Retinal pigment epithelial cell (primary cell): ENCODE measurements around the gene RAB27A.
"Not testable (repeated sequence)": the region's sequence is repeated elsewhere in the genome, so short reads cannot be mapped to it uniquely, and the experiment has no call there.

Experiments
- DNase-seq: peaks from one replicate; pipeline ENCODE4 v3.0.0-alpha.2; 2010; ENCODE audit warnings: low read depth
- H3K4me3 ChIP-seq: 2 replicates; pipeline ENCODE4 v1.5.1; 2011; ENCODE audit warnings: mild to moderate bottlenecking, low read length, control low read depth, moderate library complexity
- TF ChIP-seq, protein P1 (sequence below): conservative IDR thresholded peaks from 2 replicates; pipeline ENCODE4 v1.5.1; 2011; ENCODE audit warnings: low read depth, low read length, control low read depth, inconsistent platforms

The RAB27A gene

DNA sequence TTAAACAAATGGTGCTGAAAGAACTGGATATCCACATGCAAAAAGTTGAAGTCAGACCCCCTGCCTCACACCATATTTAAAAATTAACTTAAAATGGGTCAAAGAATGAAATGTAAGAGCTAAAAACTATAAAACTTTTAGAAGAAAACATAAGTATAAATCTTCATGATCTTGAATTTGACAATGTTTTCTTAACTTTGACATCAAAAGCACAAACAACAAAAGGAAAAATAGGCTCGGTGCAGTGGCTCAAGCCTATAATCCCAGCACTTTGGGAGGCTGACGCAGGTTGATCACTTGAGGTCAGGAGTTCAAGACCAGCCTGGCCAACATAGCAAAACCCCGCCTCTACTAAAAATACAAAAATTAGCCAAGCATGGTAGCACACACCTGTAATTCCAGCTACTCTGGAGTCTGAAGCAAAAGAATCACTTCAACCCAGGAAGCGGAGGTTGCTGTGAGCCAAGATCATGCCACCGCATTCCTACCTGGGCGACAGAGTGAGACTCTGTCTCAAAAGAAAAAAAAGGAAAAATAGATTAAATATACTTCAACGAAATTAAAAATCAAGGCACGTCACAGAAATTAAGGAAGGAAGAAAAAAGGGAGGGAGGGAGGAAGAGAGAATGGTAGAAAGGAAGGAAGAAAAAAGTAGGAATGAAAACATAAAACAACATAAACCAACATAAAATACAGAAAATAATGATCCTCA, 1.5 kb downstream of the RAB27A start:
- H3K4me3 ChIP-seq, result no peak overlapping the region
- DNase-seq, result no peak
- TF ChIP-seq, protein P1, sequence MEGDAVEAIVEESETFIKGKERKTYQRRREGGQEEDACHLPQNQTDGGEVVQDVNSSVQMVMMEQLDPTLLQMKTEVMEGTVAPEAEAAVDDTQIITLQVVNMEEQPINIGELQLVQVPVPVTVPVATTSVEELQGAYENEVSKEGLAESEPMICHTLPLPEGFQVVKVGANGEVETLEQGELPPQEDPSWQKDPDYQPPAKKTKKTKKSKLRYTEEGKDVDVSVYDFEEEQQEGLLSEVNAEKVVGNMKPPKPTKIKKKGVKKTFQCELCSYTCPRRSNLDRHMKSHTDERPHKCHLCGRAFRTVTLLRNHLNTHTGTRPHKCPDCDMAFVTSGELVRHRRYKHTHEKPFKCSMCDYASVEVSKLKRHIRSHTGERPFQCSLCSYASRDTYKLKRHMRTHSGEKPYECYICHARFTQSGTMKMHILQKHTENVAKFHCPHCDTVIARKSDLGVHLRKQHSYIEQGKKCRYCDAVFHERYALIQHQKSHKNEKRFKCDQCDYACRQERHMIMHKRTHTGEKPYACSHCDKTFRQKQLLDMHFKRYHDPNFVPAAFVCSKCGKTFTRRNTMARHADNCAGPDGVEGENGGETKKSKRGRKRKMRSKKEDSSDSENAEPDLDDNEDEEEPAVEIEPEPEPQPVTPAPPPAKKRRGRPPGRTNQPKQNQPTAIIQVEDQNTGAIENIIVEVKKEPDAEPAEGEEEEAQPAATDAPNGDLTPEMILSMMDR, result no peak

- not testable (repeated sequence) for H3K4me3 ChIP-seq, DNase-seq
These were observed 3.0 kb downstream of the RAB27A start for GRCh38 chr15:55286442-55287189.

GRCh38 chr15:55284426-55284825, 5.2 kb downstream of the RAB27A start:
- no peak overlapping the region for H3K4me3 ChIP-seq
- no peak for DNase-seq
- TF ChIP-seq, protein P1, result no peak

- no peak overlapping the region for H3K4me3 ChIP-seq
- TF ChIP-seq, protein P1, result no peak
- DNase-seq, result no peak
These were observed 6.0 kb downstream of the RAB27A start for GRCh38 chr15:55283379-55284147.

DNA sequence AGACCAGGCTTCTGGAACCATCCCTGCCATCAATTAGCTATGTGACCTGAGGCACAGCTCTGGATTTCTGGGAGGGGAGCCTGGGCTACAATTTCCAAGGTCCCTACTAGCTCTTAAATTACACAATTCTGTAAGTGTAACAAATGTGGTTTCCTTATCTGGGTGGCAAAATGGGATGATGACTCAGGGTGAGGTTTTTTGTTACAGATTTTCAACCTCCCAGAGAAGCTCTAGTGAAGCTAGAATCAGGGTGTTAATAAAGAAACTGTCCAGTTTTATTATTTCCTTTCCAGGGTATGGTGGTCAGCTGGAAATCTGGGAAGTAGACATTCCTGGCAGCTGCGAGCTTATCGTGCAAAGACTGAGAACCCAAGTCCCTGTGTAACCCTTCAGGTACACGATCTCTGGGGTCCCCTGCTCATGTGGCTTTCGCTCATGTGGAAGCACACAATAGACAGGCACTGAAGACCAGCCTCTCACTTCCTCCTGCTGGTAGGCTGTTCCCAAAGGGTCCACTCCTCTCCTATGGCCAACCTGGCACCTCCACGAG, 7.3 kb downstream of the RAB27A start:
- DNase-seq, result no peak
- no peak overlapping the region for H3K4me3 ChIP-seq
- TF ChIP-seq, protein P1, result no peak

DNA sequence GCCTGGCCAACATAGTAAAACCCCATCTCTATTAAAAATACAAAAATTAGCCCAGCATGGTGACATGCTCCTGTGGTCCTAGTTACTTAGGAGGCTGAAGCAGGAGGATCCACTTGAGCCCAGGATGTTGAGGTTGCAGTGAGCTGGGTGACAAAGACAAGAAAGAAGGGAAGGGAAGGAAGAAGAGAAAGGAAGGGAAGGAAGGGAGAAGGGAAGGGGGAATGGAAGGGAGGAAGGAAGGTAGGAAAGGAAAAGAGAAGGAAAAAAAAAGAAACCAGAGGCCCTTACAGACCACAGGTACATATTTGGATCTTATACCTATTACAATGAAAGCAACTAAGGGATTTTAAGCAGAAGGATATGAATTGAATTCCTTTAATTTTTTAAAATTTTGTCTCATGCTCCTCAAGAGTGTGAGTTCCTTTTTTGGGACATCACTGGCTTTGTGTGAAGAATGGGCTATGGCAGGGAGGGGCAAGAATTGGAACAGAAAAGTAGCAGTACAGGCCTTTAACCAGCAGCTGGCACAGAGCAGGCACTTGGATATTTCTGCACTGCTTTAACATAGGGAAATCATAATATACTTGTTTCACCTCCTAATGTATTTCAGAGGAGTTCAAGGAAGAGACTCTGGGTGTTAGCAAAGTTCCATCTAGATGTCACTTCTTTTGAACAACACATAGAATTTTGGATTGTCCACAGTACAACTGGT, 7.9 kb downstream of the RAB27A start:
- TF ChIP-seq, protein P1, result no peak
- H3K4me3 ChIP-seq, result no peak overlapping the region
- no peak for DNase-seq

DNA sequence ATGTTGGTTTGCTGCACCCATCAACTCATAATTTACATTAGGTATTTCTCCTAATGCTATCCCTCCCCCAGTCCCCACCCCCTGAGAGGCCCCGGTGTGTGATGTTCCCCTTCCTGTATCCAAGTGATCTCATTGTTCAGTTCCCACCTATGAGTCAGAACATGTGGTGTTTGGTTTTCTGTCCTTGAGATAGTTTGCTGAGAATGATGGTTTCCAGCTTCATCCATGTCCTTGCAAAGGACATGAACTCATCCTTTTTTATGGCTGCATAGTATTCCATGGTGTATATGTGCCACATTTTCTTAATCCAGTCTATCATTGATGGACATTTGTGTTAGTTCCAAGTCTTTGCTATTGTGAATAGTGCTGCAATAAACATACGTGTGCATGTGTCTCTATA, 9.0 kb downstream of the RAB27A start:
- DNase-seq, H3K4me3 ChIP-seq: not testable (repeated sequence)
